AG04450 (cell line): ENCODE results near the gene TUBB8. TPM values are rescaled to one million over a fixed set of nuclear protein-coding genes. Genes with fewer than 3 reads are reported as not detected.
"Not testable (repeated sequence)": the region's sequence is repeated elsewhere in the genome, so short reads cannot be mapped to it uniquely, and the experiment has no call there.

Experiments
- CTCF ChIA-PET: fragments of 300-600, 350-600 bp; formaldehyde crosslinking; extraction: SDS; loops from one replicate; lab custom pipeline; 2022; ENCODE audit warnings: antibody characterized with exemption, inconsistent platforms; lab: Charles Lee
- POLR2A ChIA-PET: fragments of 350-600 bp; formaldehyde crosslinking; extraction: SDS; loops from one replicate; lab custom pipeline; 2021; ENCODE audit warnings: antibody characterized with exemption, inconsistent platforms; lab: Yijun Ruan, JAX
- DNase-seq: peaks from one replicate; pipeline ENCODE4 v3.0.0-alpha.2; 2011; ENCODE audit warnings: low read depth, low spot score
- H3K27ac ChIP-seq: one replicate; pipeline ENCODE4 v1.5.1; 2012; ENCODE audit warnings: low read depth, low read length, control low read depth
- H3K27me3 ChIP-seq: one replicate; pipeline ENCODE4 v1.6.0; 2012; ENCODE audit warnings: low read length; ENCODE audit not compliant: control insufficient read depth, insufficient read depth
- H3K4me3 ChIP-seq: 2 replicates; pipeline ENCODE4 v1.5.1; 2011; ENCODE audit warnings: mild to moderate bottlenecking, low read depth, low read length, control low read depth
- H3K9me3 ChIP-seq: 2 replicates; pipeline ENCODE4 v1.5.1; 2012; ENCODE audit warnings: low read length; ENCODE audit not compliant: control insufficient read depth, insufficient read depth
- polyA plus RNA-seq: library from polyadenylated mRNA; depleted of rRNA; stranded (reverse); fragments of >200 nt; gene quantifications from 2 replicates; pipeline ENCODE4 v1.2.3, GENCODE V29; 2011; rRNA removed

The TUBB8 gene
- polyA plus RNA-seq, 1 experiment: not detected

DNA sequence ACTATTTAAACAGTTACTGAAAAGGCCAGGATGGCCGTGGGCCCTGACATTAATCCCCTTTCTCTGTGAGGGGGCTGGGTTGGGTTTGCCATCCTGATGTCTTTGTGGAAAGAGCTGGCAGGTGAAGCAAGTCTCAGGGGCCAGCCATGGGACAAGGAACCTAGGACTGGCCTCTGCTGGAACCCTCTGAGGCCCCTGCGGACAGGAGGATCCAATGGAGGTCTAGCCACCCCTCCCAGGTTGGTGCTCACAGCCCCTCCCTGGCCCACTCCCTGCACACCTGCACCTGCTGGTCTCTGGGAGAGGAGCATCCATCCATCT lies 35.8 kb downstream of the TUBB8 start:
- H3K27me3 ChIP-seq, H3K9me3 ChIP-seq, H3K4me3 ChIP-seq, H3K27ac ChIP-seq, POLR2A ChIA-PET, DNase-seq, CTCF ChIA-PET: not testable (repeated sequence)

DNA sequence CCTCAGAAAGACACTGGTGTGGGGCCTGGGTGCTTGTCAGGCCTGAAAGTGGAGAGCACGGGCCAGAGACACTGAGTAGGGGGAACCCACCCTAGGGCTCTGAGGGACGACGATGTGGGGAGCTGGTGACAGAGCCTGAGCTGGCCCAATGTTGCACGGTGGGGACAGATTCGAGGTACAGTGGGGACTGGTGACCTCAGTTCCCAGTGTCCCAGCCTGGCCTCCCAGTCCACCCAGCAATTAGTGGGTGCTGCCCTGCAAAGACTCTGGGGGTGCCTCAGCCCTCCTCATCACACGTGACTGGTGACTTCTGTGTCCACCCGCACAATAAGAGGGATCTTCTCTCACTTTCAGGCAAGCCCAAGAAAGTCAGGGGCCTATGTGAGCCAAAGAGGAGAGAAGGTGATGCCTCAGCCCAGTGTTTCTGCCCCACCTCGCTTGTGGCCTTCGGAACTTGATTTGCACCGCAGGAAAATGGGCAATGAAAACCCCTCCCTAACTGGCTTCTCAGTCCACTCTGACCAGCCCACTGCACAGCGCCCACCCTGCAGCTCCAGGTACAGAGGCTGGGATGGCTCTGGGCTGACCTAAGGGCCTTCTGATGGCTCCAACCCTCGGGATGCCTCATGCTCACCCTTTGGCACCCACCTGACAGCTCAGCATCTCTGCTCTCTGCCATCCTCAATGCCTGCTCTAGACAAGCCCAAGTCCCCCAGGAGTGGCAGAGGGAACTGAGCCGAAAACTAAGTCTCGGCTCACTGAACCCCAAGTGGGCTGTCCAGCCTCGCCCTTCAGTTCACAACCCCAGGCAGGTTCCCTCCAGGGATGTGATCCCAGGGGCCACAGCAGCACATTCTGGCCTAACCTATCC lies 36.4 kb downstream of the TUBB8 start:
- CTCF ChIA-PET, POLR2A ChIA-PET: not testable (repeated sequence)

DNA sequence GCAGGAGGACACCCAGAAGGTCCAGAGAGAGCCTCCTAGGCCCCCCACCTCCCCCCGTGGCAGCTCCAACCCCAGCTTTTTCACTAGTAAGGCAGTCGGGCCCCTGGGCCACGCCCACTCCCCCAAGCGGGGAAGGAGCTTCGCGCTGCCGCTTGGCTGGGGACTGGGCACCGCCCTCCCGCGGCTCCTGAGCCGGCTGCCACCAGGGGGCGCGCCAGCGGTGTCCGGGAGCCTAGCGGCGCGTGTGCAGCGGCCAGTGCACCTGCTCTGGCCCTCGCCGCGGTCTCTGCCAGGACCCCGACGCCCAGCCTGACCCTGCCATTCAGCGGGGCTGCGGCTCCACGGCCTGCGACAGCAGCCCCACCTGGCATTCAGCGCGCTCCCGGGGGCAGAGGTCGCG lies 37.8 kb downstream of the TUBB8 start:
- H3K4me3 ChIP-seq, POLR2A ChIA-PET, H3K27me3 ChIP-seq, CTCF ChIA-PET, DNase-seq, H3K9me3 ChIP-seq, H3K27ac ChIP-seq: not testable (repeated sequence)

More for the DNA sequence above, 36.4 kb downstream of the TUBB8 start:
- not testable (repeated sequence) for H3K27ac ChIP-seq, H3K27me3 ChIP-seq, H3K9me3 ChIP-seq, DNase-seq, H3K4me3 ChIP-seq

DNA sequence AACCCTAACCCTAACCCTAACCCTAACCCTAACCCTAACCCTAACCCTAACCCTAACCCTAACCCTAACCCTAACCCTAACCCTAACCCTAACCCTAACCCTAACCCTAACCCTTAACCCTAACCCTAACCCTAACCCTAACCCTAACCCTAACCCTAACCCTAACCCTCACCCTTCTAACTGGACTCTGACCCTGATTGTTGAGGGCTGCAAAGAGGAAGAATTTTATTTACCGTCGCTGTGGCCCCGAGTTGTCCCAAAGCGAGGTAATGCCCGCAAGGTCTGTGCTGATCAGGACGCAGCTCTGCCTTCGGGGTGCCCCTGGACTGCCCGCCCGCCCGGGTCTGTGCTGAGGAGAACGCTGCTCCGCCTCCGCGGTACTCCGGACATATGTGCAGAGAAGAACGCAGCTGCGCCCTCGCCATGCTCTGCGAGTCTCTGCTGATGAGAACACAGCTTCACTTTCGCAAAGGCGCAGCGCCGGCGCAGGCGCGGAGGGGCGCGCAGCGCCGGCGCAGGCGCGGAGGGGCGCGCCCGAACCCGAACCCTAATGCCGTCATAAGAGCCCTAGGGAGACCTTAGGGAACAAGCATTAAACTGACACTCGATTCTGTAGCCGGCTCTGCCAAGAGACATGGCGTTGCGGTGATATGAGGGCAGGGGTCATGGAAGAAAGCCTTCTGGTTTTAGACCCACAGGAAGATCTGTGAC lies 38.7 kb downstream of the TUBB8 start:
- DNase-seq, POLR2A ChIA-PET, H3K4me3 ChIP-seq, CTCF ChIA-PET, H3K9me3 ChIP-seq, H3K27ac ChIP-seq, H3K27me3 ChIP-seq: not testable (repeated sequence)

Other genes with a start within 250 kb of the TUBB8 start
- 58.7 and 76.0 TPM in 2 replicates for gene ZMYND11, start 86.2 kb upstream of the TUBB8 start, polyA plus RNA-seq